NCI-H82 treated with DMSO at 0.1 percent for 48 hours (cell line): Measurements from ENCODE around the gene CRYGB.

ENCODE experiments used
- DNase-seq: peaks from one replicate; lab custom pipeline; 2025; ENCODE audit not compliant: unreplicated experiment; lab: John Stamatoyannopoulos, UW

CRYGB gene, protein sequence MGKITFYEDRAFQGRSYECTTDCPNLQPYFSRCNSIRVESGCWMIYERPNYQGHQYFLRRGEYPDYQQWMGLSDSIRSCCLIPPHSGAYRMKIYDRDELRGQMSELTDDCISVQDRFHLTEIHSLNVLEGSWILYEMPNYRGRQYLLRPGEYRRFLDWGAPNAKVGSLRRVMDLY

DNA sequence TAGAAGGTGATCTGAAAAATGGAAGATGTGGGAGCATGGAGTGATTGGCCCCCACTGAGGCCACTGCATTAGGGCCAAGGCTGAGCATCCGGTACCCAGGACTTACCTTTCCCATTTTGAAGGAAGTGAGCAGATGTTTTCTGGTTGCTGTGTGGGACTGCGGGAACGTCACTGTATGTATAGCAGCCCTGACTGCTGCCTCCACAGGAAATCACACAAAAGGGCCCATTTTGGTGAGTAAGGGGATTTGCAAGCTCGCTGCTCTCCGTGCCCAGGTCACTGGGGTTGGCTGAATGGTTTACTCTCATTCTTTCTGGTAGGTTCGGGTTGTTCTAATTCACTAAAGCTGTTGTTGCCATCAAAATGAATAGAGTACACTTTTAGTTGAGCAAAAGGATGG, at the start of gene CRYGB:
TSS of gene CRYGB (minus strand) at position 153 of the 400 bp plus-strand sequence. CDS start at position 115, 38 bp downstream.
- no peak for DNase-seq

DNA sequence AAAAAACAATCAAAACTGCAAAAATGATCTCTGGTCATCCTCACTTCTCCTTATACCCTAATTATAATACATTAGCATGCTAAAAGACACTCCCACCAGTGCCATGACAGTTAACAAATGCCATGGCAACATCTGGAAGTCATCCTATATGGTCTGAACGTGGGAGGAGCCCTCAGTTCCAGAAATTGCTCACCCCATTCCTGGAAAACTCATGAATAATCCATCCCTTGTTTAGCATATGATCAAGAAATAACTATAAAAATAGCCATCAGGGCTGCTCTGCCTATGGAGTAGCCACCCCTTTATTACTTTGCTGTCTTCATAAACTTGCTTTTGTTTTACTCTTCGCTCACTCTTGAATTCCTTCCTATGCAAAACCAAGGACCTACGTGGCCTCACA, 49.6 kb upstream of the CRYGB start:
- no peak for DNase-seq

DNA sequence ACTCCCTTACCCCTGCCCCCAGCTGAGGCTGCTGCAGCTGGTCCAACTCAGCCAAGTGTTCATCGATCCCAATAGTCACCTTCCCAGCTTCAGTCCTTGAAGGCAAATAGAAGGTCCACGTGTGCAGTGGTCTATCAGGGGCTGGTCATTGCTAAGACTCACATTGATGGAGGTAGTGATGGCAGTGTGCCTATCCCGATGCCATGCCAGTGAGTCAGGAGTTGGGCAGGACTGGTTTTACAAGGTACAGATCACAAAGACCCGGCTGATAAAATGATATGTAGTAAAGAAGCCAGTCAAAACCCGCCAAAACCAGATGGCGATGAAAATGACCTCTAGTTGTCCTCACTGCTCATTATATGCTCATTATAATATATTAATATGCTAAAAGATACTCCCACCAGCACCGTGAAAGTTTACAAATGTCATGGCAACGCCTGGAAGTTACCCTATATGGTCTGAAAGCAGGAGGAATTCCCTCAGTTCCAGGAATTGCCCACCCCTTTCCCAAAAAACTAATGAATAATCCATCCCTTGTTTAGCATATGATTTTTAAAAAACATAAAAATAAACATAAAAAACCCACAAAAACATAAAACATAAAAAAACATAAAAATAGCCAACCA, 46.8 kb upstream of the CRYGB start:
- DNase-seq, result no peak

DNA sequence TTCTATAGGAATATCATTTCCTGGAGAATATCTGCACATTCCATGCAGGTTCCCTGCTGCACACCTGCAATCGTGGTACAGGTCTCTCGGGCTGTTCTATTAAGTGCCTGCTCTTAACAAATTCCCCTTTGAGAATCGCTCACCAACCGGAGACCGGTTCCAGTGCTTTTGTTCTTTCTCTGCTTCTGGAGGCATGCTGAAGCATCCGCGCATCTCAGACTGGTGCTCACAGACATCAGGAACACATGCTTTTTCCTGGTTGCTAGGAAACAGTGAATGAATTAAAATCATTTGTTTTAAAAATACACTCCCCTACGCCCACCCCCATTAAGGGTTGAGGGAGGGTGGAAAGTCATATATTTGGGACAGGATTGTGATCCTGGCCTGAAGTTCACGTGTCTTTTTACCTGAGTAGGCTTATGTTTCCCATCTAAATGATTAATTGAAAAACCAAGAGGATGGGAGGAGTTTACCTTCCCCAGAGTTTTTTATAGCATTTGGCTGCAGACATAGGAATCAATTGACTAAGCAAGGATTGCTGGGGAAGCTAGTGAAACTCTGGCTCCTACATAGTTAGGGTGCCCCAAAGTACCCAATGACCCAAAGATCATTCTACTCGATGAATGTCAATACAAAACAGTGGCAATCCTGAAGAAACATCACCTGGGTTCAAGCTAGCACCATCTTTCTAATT, 44.0 kb upstream of the CRYGB start, which contains the start of gene C2orf80:
TSS of gene C2orf80 (minus strand) at position 221 of the 694 bp plus-strand sequence. CDS start 3,044 bp downstream, outside the sequence.
- no peak for DNase-seq

DNA sequence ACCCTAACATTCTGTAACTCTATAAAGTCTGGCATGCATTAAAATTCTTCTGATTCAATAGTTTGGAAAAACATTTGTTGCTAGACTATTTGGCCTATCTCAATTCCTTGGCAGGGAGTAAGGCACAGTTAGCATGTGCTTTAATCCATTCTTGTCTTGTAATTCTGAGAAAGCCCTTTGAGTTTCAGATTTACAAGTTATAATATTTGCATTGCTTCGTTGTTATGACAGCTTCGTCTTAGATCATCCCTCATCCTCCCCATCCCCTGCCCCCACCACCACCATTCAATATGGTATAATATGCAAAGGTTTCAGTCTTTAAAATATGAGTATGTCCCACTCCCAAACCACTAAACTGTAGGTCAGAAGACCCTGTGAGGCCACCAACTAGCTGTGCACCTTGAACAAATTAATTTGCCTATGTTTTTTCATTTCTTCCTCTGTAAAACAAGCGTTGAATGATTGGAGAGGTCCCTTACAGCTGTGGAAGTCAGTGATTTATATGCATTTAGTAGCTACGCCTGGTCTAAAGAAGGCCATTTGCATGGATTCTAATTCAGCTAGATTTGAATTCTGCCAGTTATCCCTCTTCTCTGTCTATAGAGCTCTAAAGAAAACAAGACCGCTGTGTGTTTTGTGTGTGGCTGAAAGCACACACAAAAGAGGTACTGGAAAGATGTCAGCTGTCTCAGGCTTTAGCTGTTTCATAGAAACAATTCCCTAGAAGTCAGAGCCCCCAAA, 43.3 kb upstream of the CRYGB start:
- no peak for DNase-seq

DNA sequence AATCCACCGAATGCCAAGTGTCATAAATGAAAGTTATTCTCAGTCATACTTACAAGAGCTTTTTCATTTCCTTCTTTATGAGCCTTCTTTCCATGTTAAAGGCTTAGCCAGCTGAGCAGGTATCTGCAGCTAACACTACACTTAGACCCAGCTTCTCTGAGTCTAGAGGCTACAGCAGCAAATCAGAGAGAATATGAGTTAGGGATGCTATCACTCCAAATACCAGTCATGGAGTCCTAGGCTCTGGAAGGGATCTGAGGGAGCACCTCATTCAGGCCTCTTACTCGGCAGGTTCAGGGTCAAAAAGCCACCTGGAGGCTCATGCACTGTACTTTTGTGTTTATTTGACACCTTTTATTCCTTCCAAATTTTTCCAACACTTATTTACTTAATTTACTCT, 40.9 kb upstream of the CRYGB start:
- DNase-seq, result no peak

DNA sequence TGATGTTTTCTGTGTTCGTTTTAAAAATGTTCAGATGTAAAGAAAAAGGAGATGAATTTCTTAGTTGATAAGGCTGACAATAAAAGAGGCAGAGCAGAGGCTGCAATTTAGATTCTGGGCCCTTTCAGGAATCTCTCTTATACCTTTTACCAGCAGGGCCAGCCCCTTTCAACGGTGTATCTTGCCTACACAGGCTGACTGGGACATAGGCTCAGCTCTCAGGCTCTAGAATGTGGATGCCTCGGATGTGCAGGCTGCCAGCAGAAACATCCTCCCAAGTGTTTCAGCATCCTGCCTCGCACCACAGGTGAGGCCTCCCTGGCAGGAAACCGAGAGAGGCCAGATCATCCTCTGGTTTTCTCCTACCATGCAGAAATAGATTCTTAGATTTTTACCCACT, 40.5 kb upstream of the CRYGB start:
- DNase-seq, result no peak

DNA sequence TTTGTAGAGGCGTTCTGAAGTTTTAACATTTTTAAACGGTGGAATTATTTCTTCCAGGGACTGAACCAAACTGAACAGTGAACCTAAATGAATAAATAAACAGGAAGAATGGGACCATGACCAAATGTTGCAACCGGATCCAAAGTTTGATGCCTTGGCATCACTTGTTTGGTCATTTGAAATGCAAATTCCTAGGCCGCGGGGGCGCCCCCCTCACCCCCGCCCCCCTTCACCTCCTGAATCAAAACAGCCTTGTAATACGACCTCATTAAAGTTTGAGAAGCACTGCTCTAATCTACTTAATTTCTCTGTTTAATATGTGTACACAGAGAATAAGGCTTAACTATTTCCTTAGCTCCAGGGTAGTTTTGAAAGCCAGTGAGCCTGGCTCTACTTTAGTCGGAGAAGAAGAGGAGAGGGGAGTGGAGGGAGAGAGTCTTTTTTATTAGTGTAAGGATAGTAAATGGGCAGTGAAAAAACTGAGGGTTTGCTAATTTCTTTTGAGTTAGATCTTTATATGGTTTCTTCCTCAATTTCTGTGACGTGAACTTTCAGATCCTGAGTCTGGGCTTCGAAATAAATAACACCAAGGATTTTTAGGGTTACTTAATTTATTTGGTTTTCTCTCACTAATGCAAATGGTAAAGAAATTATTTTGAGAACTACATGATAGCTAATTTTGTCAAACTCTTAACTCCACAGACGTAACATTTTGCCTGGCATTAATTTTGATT, 38.2 kb upstream of the CRYGB start:
- DNase-seq, result peak; percentile 68

DNA sequence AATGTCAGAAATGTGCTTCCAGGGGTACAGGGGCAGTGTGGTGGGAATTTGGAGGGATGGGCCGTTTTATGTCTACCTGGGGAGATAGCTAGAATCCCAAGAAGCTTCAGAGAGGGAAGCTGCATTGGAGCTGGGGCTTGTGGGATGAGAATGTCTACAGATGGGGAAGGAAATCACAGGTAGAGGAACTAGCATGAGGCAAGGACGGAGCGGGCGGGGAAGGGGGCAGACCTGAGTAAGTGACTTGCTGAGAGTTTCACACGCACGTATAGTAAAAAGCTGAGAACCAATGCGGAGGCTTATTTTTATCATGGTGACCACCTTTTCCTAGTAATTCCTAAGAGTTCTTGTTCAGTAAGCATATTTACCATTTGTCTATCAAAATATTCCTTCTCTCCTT, 37.6 kb upstream of the CRYGB start:
- no peak for DNase-seq

DNA sequence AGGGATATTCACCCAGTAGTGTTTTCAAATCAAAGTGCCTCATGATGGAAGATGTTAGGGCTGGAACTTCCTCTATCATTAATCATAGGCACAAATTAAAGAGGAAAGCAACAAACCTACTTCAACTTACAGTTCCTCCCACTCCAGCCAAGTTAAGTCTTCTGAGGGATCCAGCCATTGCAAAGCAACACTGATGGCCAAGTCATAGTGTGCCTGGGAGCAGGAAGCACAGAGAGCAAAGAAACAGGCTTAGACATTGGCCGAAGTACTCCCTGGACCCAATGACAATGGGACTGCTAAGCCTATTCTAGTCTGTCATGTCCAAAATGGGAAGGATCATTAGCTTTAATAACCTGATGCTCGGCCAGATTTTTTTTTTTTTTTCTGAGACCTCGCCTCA, 36.9 kb upstream of the CRYGB start:
- no peak for DNase-seq

DNA sequence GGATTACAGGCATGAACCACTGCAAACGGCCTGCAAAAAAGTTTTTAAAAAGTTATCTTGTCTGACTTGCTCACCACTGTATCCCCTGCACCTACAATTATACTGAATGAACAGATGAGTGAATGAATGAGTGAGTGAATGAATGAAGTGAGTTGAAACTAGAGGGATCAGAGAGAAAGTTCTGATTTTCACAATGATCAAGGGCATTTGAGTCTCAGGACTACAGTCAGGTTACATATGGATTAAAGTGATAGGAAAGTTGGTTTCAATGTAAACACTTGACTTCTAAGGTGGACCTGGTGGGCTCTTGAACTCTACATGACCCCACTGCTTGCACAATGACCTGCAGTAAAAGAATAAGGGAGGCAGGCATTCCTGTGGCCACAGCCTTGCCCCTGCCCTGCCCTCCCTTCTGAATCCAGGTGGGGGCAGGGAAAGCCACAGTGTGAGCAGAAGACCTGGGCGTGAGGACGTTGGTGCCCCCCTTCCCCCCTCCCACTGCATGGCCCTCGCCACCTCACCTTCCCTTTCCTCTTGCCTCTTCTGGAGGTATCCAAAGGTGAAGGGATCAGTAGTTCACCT, 33.2 kb upstream of the CRYGB start:
- no peak for DNase-seq

DNA sequence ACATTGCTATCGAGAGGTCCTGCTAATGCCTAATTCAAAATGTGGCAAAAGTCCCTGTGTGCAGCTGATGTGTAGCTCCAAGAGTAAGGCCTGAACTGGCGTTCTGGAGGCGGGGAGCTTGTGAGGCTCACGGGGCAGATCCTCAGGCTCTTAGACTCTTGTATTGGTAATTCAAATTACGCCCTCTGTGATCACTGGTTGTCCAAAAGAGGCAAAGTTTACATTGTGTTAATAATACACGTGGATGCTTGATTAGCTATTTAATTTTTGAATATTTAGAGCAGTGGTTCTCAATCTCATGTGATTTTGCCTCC, 29.8 kb upstream of the CRYGB start:
- no peak for DNase-seq

DNA sequence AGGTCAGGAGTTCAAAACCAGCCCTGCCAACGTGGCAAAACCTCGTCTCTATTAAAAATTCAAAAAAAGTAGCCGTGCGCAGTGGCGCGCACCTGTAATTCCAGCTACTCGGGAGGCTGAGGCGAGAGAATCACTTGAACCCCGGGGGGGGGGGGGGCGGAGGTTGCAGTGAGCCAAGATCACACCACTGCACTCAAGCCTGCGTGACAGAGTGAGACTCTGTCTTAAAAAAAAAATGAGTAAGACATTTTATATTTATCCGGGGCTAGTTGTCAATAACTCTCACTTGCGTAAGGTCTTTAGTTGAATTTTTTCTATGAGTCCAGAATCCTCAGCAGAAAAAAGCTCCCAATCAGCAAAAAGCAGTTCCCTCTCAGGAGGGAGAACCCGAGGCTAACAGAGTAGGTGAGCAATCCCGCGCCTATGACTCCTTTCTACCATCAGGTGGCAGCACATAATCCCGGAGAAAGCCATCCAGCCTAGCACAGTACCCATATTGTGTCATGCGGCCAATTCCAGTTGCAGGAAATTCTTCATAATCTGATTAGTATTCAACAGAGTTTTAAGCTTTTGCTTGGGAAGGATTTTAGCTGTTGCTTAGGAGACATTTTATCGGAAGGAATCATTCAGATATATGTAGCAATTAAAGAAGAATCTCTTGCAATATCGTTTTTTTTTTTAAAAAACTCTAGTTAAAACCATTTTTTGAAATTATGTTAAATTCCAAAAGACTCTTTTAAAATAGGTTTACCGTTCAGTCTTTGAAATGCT, 29.3 kb upstream of the CRYGB start:
- DNase-seq, result peak; percentile 97

DNA sequence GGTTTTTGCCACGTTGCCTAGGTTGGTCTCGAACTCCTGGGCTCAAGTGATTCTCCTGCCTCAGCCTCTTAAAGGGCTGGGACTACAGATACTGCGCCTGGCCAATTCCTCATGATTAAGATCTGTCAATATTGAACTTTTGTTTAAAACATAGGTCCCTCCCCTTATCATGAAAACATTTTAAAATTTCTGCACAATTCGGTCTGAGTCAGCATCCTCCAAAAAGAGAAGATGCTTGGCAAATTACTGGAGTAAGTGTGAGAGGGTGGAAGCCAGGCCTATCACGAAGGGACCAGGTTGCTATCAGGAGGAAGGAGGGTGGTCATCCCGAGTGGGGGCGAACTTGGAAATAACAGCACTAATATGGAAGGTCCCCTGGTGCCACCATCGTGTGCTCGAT, 28.2 kb upstream of the CRYGB start:
- DNase-seq, result no peak

DNA sequence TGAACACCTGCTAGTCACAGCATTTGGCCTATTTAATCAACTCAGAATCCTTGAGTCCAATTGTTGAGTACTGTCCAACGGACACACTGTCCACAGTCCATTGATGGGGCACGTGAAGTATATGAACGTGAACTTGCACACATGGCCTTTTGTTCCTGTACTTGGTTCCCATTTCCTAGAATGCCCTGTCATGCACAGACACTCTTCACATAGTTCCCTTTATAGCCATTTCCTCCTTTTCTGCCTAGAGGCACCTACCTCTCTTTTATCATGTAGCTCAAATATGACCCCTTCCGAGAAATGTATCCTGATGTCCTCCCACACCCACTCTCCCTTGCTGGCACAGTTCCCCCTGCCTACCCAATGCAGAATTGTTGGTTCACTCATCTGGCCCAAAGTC, 26.2 kb upstream of the CRYGB start:
- DNase-seq, result no peak

DNA sequence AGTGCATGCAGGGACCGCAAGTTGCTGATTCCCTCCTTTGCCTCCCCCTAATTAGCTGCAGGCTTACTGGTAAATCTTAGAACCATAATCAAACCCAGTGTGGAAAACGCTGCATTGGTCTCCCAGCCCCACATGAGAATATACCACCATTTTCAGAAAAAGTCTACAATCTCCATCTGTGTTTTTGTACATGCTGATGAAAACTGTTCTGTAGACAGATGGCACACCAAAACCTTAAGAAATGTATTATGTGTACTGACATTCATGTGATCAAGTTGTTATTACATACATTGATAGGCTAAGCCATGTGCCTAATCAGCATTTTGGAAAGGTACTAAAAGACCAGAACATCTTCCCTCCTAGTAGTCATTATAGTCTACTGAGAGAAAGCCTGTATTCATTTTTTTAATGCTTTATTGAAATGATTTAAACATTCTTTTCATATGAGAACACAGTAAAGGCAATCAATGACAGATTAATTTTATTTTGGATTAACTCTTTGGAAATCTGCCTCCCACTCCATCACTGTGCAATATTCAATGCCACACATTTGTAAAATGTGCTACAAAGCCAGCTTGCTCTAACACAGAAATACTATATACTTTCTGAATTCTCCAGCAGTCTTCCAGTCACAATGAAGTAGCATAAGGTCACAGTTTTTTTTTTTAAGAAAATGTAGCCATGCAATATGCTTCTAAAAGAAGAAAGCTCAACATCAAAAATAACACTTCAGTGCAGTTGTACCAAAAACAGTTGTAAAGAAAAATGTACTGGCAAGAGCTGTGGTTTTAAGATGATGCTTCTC, 19.2 kb upstream of the CRYGB start:
- no peak for DNase-seq

DNA sequence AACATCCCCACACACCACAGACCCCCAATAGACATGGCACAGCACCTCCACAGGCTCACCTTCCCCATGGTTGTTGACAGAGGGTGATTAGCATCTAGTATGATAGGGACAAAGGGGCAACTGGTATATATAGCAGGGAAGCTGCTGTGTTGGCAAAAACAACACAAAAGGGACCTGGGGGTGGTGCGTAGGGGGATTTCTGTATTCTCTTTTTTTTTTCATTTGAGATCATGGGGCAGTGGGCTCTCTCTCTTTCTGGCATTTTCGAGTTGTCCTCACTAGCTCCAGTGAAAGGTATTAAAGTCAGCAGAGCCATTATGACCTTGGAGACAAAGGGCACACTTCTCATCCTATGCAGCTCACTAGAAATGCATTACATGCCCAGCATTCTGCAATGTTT, 17.5 kb upstream of the CRYGB start, which contains the start of gene CRYGA:
TSS of gene CRYGA (minus strand) at position 101 of the 400 bp plus-strand sequence. CDS start at position 68, 33 bp downstream.
- DNase-seq, result no peak

DNA sequence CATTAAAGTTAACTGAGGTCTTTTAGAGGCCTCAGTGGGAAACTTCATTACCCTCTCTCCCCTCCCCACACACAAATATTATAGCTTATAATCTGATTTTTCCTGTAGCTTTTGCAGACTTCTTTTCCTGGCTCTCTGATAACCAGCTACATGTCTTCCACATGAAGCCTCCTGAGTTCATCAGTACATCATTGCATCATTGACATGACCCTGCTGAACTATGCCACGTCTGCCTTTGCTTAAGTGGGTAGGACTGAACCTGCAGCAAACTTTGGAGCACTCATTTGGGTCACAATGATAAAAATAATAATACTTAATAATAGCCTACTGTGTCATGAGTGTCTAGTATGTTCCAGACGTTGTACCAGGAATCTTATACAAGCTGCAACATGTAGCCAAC, 10.5 kb upstream of the CRYGB start:
- DNase-seq, result no peak

DNA sequence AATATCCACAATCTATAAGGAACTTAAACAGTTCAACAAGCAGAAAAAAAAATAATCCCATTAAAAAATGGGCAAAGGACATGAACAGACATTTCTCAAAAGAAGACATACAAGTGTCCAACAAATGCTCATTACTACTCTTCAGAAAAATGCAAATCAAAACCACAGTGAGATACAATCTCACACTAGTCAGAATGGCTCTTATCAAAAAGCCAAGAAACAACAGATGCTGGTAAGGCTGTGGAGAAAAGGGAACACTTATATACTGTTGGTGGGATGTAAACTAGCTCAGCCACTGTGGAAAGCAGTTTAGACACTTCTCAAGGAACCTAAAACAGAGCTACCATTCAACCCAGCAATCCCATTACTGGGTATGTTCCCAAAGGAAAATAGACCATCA, 7.2 kb upstream of the CRYGB start:
- DNase-seq, result no peak
